T-cell (primary cell): ENCODE data around the gene AKAP13. TPM values are rescaled to one million over a fixed set of nuclear protein-coding genes. Genes with fewer than 3 reads are reported as not detected.
A peak's percentile ranks its signal among the peaks of the same experiment; 100 is the strongest.
"Not testable (repeated sequence)": the region's sequence is repeated elsewhere in the genome, so short reads cannot be mapped to it uniquely, and the experiment has no call there.

Experiments
- ATAC-seq, 4 experiments: fragments of 200-7000 bp in 3 of 4; fragments of 150-1000 bp in 1 of 4; cut with Tn5 transposase; replicated peaks in 1 of 4; 1 replicate in 3 of 4; 2 replicates in 1 of 4; pipeline ENCODE4 v1.10.0; 2021; ENCODE audit warnings: moderate library complexity in 3 of 4, mild to moderate bottlenecking in 2 of 4, moderate number of reproducible peaks in 1 of 4
- CTCF ChIA-PET, 2 donors: fragments of 300-600 bp; sonication (Branson Sonifier 250); formaldehyde crosslinking; loops; one replicate each; lab custom pipeline; 2022; ENCODE audit warnings: antibody characterized with exemption in 2 of 2; lab: Charles Lee
- POLR2A ChIA-PET, 2 donors: fragments of 300-600 bp; sonication (Branson Sonifier 250); formaldehyde crosslinking; loops; one replicate each; lab custom pipeline; 2022; ENCODE audit warnings: antibody characterized with exemption in 2 of 2; lab: Charles Lee
- DNase-seq, 35 experiments: peaks; one replicate each; pipeline versions ENCODE4 v3.0.0 to v3.0.0-alpha.2; 2013 to 2023
- H3K27ac ChIP-seq: one replicate; pipeline ENCODE4 v1.5.1; 2013; ENCODE audit warnings: low read length
- H3K27me3 ChIP-seq, 2 experiments: replicated peaks in 1 of 2; 1 replicate in 1 of 2; 2 replicates in 1 of 2; pipeline versions ENCODE4 v1.6.1 to v1.7.0; 2013; ENCODE audit warnings: low read length in 1 of 2, mixed read lengths in 1 of 2; ENCODE audit not compliant: control insufficient read depth in 2 of 2, insufficient read depth in 2 of 2; ENCODE audit errors: extremely low read depth in 1 of 2
- H3K36me3 ChIP-seq, 2 donors: 1 replicate in 1 of 2; 2 replicates in 1 of 2; pipeline versions ENCODE4 v1.6.1 to v1.7.0; 2013; ENCODE audit warnings: low read length in 1 of 2; ENCODE audit not compliant: control insufficient read depth in 2 of 2, insufficient read depth in 1 of 2; ENCODE audit errors: extremely low read depth in 1 of 2
- H3K4me1 ChIP-seq, 2 experiments: 1 replicate in 1 of 2; 2 replicates in 1 of 2; pipeline versions ENCODE4 v1.6.1 to v1.7.0; 2013; ENCODE audit warnings: low read length in 2 of 2, mixed read lengths in 1 of 2; ENCODE audit not compliant: insufficient read depth in 2 of 2, control insufficient read depth in 1 of 2; ENCODE audit errors: extremely low read depth in 1 of 2
- H3K4me3 ChIP-seq, 2 donors: 1 replicate in 1 of 2; 2 replicates in 1 of 2; pipeline versions ENCODE4 v1.5.1 to v1.7.0; 2013; ENCODE audit warnings: mild to moderate bottlenecking in 2 of 2, low read length in 1 of 2, moderate library complexity in 1 of 2; ENCODE audit not compliant: control insufficient read depth in 1 of 2; ENCODE audit errors: extremely low read depth in 1 of 2
- H3K9me3 ChIP-seq: 2 replicates; pipeline ENCODE4 v1.7.0; 2013
- H3K27ac Mint-ChIP-seq, 2 donors: one replicate each; pipeline ENCODE4 v1.8.0; 2020 to 2021; ENCODE audit warnings: mild to moderate bottlenecking in 2 of 2, mixed read lengths in 2 of 2
- H3K27me3 Mint-ChIP-seq, 2 donors: one replicate each; pipeline ENCODE4 v1.8.0; 2021 to 2022; ENCODE audit warnings: mixed read lengths in 2 of 2
- H3K36me3 Mint-ChIP-seq: one replicate; pipeline ENCODE4 v1.8.0; 2021; ENCODE audit warnings: mixed read lengths
- H3K4me1 Mint-ChIP-seq, 3 donors: one replicate each; pipeline ENCODE4 v1.8.0; 2020 to 2022; ENCODE audit warnings: mixed read lengths in 3 of 3, mild to moderate bottlenecking in 1 of 3
- H3K4me3 Mint-ChIP-seq, 3 donors: one replicate each; pipeline ENCODE4 v1.8.0; 2020 to 2022; ENCODE audit warnings: mild to moderate bottlenecking in 3 of 3, mixed read lengths in 3 of 3, moderate library complexity in 3 of 3
- H3K9me3 Mint-ChIP-seq, 3 donors: one replicate each; pipeline ENCODE4 v1.8.0; 2020 to 2022; ENCODE audit warnings: mixed read lengths in 3 of 3
- WGBS: methylation state at CpG from one replicate; pipeline ENCODE4 v1.1.5; 2013; ENCODE audit warnings: missing lambda C conversion rate; ENCODE audit not compliant: insufficient coverage; 5-methylcytosine and 5-hydroxymethylcytosine counted together
- total RNA-seq, 35 experiments: library from RNA in 6 of 35; stranded (reverse) in 6 of 35; fragments of 120-200 nt in 1 of 35; gene quantifications; one replicate each; pipeline versions ENCODE4 v1.2.1 to v1.2.4 and lab custom pipeline; 2013 to 2026

The AKAP13 gene
- total RNA-seq, 5 donors from 2014 or later (not counting 1 experiment from before 2014, with no cell fraction given): 232 to 391 (median 281) TPM

DNA sequence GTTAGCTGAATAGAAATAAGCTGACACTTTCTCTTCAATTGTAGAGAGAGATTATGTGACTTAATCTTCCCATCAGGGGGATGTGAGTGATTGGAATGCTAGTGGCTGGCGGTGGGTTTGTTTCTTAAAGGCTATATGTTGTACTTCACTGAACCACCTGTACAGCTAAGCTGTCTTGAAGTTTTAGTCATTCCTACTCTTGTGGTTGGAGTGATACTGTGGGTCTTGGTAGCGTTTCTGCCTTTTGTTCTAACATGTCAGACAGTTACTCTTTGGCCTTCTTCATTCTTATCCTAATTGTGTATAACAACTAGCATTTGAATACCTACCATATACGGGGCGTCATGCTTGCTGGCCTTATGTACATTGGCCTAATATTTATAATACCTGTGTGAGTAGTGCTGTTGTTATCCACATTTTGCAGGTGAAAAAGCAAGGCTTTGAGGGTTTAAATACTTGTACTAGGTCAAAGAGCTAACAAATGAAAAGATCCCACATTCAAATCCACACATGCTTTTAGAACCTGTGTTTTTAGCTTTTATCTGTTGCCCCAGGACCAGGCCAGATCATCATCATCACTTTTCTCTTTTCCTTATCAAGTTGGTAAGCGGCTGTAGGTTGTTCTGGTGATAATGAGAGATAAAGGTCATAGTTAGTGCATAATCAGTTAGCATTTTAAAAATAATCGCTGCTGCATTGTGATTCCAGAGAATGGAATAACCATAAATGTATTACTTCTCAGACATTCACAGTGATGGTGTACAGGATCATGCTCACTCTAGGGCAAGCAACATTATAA, 50.2 kb downstream of the AKAP13 start:
- Histone ChIP-seq H3K36me3 (no peaks in the 10 kb centered on the region), H3K9me3 (no peaks in the 10 kb centered on the region), H3K4me1 (peaks cover 0 to 2% of the 10 kb centered on the region in 2 experiments), H3K27me3 (no peaks in the 10 kb centered on the region), H3K4me3 (no peak overlapping the region), H3K27ac (no peak overlapping the region)
- DNase-seq (no peak), ATAC-seq (peak in 1 of 4 experiments; percentile 45)
- Mint-ChIP-seq H3K27me3 (no peaks in the 10 kb centered on the region), H3K27ac (no peak overlapping the region), H3K36me3 (peaks cover 2% of the 10 kb centered on the region), H3K9me3 (no peaks in the 10 kb centered on the region), H3K4me3 (no peak overlapping the region), H3K4me1 (peaks cover 66 to 68% (median 67%) of the 10 kb centered on the region in 3 donors)
- POLR2A ChIA-PET: interaction anchor here in 1 of 2 donors (1.0 kb wide), 1 partner anchor 17 kb away, joined by 3 read pairs; no protein-coding TSS in a partner anchor
- no CpG with 5 or more reads among the region's 6 CpGs for WGBS
- CTCF ChIA-PET: interaction anchor here in 1 of 2 donors (0.7 kb wide), 1 partner anchor 107 kb away, joined by 3 read pairs; no protein-coding TSS in a partner anchor

DNA sequence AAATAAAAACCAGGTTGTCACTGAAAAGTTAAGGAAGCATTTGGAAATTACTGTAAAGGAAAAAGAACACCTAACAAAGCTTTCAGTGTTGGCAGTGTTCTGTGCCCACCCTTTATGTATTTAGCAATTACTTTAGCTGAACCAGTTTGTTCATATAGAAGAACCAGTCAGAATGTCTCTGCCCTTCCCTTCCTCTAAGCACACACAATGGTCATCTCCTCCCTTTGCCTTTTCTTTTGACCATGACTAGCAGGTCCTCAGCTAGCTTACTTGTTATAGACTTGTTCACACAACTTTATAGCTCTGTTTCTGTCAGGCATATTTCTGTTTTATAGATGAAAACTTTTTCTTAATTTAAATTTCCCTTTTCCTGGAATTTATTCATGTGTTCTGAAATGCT, 59.6 kb downstream of the AKAP13 start:
- no peaks in the 10 kb centered on the region for H3K36me3 Mint-ChIP-seq
- H3K36me3 ChIP-seq: no peaks in the 10 kb centered on the region
- H3K27me3 ChIP-seq: no peaks in the 10 kb centered on the region
- no peaks in the 10 kb centered on the region for H3K9me3 ChIP-seq
- no peak overlapping the region for H3K27ac ChIP-seq
- H3K4me3 ChIP-seq: no peak overlapping the region
- peaks cover 42 to 47% (median 45%) of the 10 kb centered on the region in 3 donors for H3K4me1 Mint-ChIP-seq
- ChIA-PET POLR2A (no interaction called here), CTCF (no interaction called here)
- H3K27ac Mint-ChIP-seq: peak overlapping the region; percentile 41 to 75
- no peak overlapping the region for H3K4me3 Mint-ChIP-seq
- DNase-seq (no peak), ATAC-seq (no peak)
- no peaks in the 10 kb centered on the region for H3K27me3 Mint-ChIP-seq
- no peaks in the 10 kb centered on the region for H3K9me3 Mint-ChIP-seq
- H3K4me1 ChIP-seq: peaks cover 0 to 10% of the 10 kb centered on the region in 2 experiments

DNA sequence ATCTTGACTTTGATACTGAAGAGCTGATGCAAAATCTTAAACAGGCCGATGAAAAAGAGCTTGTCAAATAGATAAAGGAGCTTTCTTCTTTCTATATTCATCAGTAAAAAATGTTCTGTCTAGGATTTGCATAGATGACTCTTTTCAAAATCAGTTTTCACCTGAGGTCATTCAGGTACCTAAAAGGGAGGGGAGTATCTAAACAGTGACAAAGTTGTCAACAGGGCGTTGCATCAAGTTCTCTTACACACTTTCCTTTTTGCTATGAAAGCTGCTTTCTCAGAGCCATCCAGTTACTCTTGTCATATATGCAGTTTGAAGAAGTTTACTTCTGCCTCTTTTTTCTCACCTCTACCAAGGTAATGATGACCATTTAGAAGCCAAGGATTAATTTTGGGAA, 60.0 kb downstream of the AKAP13 start:
- Mint-ChIP-seq H3K4me3 (no peak overlapping the region), H3K36me3 (no peaks in the 10 kb centered on the region), H3K27me3 (no peaks in the 10 kb centered on the region), H3K9me3 (no peaks in the 10 kb centered on the region), H3K27ac (peak overlapping the region; percentile 41 to 75), H3K4me1 (peaks cover 42 to 52% (median 50%) of the 10 kb centered on the region in 3 donors)
- Histone ChIP-seq H3K27me3 (no peaks in the 10 kb centered on the region), H3K4me3 (no peak overlapping the region), H3K27ac (no peak overlapping the region), H3K9me3 (no peaks in the 10 kb centered on the region), H3K36me3 (no peaks in the 10 kb centered on the region), H3K4me1 (peaks cover 0 to 10% of the 10 kb centered on the region in 2 experiments)
- CTCF ChIA-PET: no interaction called here
- peak in 2 of 4 experiments; percentile 28 to 29 for ATAC-seq
- WGBS: no CpG with 5 or more reads among the region's 2 CpGs
- POLR2A ChIA-PET: no interaction called here
- no peak for DNase-seq

DNA sequence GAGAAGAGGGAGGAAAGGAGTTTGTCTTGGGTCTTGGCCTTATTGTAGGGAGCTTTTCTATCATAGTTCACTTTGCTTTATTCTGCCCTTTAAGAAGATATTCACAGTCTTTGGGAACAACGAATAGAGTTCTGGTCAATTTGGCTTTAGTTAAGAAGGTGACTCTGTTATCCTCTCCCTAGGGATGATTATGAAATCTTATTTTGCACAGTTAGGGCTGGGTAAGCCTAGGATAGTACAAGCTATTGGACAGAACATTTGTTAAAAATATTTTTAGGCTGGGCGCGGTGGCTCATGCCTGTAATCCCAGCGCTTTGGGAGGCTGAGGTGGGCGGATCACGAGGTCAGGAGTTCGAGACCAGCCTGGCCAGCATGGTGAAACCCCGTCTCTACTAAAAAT, 61.5 kb downstream of the AKAP13 start:
- DNase-seq, H3K36me3 ChIP-seq, H3K27ac ChIP-seq, H3K27me3 Mint-ChIP-seq, H3K9me3 Mint-ChIP-seq, H3K9me3 ChIP-seq, H3K27me3 ChIP-seq, POLR2A ChIA-PET, H3K4me1 ChIP-seq, ATAC-seq, H3K4me3 ChIP-seq, H3K36me3 Mint-ChIP-seq, H3K4me3 Mint-ChIP-seq: not testable (repeated sequence)
- peaks cover 48 to 57% (median 53%) of the 10 kb centered on the region in 3 donors for H3K4me1 Mint-ChIP-seq
- CTCF ChIA-PET: interaction anchor here in 1 of 2 donors (0.6 kb wide), 1 partner anchor 63 kb away, joined by 5 read pairs; no protein-coding TSS in a partner anchor
- WGBS: no CpG with 5 or more reads among the region's 8 CpGs
- H3K27ac Mint-ChIP-seq: peak overlapping the region in 1 of 2 donors; percentile 5

DNA sequence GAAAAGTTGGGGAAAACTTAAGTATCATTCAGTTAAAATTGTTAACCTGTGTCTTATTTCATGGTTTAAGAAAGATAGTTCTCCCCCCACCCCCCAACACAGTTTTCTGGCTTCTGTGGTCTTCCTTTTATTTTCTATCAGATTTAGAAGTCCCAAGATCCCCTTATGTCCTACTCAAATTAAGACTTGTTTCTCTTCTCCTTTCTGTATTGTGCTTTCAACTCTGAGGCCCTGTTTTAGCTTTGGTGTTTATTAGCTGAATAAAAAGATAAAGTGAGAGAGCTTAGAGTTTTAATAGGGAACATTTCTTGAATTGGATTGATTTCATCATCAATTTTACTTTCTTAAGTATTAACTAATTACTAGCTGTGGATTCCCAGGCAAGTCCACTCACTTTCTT, 62.6 kb downstream of the AKAP13 start:
- Histone ChIP-seq H3K27ac (peak overlapping the region; percentile 13), H3K4me1 (peaks cover 0 to 10% of the 10 kb centered on the region in 2 experiments), H3K4me3 (no peak overlapping the region), H3K27me3 (no peaks in the 10 kb centered on the region), H3K9me3 (no peaks in the 10 kb centered on the region), H3K36me3 (no peaks in the 10 kb centered on the region)
- POLR2A ChIA-PET: no interaction called here
- Mint-ChIP-seq H3K36me3 (peaks cover 10% of the 10 kb centered on the region), H3K9me3 (peaks cover 0 to 5% (median 4%) of the 10 kb centered on the region in 3 donors), H3K4me1 (peaks cover 48 to 63% (median 55%) of the 10 kb centered on the region in 3 donors), H3K27me3 (no peaks in the 10 kb centered on the region), H3K4me3 (peak overlapping the region in 1 of 3 donors; percentile 5), H3K27ac (peak overlapping the region; percentile 62 to 72)
- CTCF ChIA-PET: interaction anchor here (0.6 to 1.1 kb wide), 4 partner anchors 11 to 146 kb away, joined by 3 to 6 read pairs (median 4); no protein-coding TSS in a partner anchor
- ATAC-seq (no peak), DNase-seq (no peak)

DNA sequence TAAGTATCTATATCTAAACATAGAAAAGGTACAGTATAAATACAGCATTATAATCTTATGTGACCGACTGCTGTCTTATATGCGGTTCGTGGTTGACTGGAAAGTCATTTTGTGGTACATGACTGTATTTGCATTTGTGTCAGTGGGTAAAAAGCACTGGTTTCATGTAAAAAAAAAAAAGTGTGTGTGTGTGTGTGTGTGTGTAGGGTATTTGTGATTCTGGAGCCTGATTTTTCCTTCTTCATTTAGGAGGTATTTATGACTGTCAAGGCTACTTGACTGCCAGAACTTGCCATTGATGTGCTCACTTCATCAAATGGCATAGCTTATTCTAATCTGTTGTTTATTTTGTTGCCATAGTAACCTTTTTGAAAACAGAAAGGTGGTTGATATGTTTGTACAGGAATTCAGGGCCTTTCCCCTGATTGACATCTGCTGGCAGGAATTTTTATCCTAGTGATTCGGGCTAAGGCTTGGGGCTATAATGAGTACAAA, 63.2 kb downstream of the AKAP13 start:
- ChIA-PET POLR2A (no interaction called here), CTCF (interaction anchor here in 1 of 2 donors (1.1 kb wide), 2 partner anchors 20 to 147 kb away, joined by 4 to 6 read pairs; no protein-coding TSS in a partner anchor)

More for the DNA sequence above, 63.2 kb downstream of the AKAP13 start:
- ATAC-seq (peak in 3 of 4 experiments; percentile 47 to 80 (median 70)), DNase-seq (peak in 4 of 35 experiments; percentile 2 to 53 (median 10))
- peaks cover 0 to 10% of the 10 kb centered on the region in 2 experiments for H3K4me1 ChIP-seq
- H3K9me3 ChIP-seq: no peaks in the 10 kb centered on the region
- H3K27me3 ChIP-seq: no peaks in the 10 kb centered on the region
- Mint-ChIP-seq H3K27ac (peak overlapping the region; percentile 25 to 77), H3K4me1 (peaks cover 48 to 69% (median 59%) of the 10 kb centered on the region in 3 donors), H3K36me3 (peaks cover 10% of the 10 kb centered on the region), H3K9me3 (peaks cover 0 to 5% (median 4%) of the 10 kb centered on the region in 3 donors), H3K27me3 (no peaks in the 10 kb centered on the region), H3K4me3 (peak overlapping the region in 1 of 3 donors; percentile 14)
- no peaks in the 10 kb centered on the region for H3K36me3 ChIP-seq
- H3K27ac ChIP-seq: no peak overlapping the region
- no CpG with 5 or more reads among the region's 4 CpGs for WGBS
- no peak overlapping the region for H3K4me3 ChIP-seq
